Measurements from ENCODE around the gene EFCAB11. TPM values are rescaled to one million over a fixed set of nuclear protein-coding genes. Genes with fewer than 3 reads are reported as not detected.

Gene EFCAB11
- total and polyA plus RNA-seq, 9 of the 15 experiments (the other 6 are each of a cell fraction or from before 2014, with no cell fraction given): 13.4 to 37.9 (median 17.4) TPM

DNA sequence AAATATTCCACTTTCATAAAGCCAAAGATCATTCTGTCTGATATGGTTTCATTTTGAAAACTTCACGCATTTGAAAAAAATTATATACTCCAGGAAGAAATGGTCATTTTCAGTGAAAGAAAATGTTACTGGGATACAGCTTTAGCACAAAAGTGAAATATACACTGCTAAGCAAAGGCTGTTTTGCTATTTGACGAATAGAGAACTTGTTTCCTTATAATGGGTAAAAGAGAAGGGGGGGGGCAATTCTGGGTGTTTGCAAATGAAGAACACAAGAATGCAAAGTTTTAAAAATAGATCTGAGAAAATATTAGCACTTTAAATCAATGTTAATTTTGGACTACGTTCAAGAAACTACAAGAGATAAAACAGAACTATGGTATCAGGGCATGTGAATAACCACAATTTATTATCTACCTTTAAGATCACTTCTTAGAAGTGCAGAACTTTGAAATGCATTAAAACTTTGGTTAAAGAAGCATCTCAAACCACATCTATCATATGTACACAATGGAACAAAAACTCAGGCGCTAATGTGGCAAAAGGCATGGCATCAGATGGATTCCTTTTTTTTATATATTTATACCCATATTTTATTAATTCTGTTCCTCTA, 51.1 kb downstream of the EFCAB11 start (continued):
- TF ChIP-seq, protein P1, sequence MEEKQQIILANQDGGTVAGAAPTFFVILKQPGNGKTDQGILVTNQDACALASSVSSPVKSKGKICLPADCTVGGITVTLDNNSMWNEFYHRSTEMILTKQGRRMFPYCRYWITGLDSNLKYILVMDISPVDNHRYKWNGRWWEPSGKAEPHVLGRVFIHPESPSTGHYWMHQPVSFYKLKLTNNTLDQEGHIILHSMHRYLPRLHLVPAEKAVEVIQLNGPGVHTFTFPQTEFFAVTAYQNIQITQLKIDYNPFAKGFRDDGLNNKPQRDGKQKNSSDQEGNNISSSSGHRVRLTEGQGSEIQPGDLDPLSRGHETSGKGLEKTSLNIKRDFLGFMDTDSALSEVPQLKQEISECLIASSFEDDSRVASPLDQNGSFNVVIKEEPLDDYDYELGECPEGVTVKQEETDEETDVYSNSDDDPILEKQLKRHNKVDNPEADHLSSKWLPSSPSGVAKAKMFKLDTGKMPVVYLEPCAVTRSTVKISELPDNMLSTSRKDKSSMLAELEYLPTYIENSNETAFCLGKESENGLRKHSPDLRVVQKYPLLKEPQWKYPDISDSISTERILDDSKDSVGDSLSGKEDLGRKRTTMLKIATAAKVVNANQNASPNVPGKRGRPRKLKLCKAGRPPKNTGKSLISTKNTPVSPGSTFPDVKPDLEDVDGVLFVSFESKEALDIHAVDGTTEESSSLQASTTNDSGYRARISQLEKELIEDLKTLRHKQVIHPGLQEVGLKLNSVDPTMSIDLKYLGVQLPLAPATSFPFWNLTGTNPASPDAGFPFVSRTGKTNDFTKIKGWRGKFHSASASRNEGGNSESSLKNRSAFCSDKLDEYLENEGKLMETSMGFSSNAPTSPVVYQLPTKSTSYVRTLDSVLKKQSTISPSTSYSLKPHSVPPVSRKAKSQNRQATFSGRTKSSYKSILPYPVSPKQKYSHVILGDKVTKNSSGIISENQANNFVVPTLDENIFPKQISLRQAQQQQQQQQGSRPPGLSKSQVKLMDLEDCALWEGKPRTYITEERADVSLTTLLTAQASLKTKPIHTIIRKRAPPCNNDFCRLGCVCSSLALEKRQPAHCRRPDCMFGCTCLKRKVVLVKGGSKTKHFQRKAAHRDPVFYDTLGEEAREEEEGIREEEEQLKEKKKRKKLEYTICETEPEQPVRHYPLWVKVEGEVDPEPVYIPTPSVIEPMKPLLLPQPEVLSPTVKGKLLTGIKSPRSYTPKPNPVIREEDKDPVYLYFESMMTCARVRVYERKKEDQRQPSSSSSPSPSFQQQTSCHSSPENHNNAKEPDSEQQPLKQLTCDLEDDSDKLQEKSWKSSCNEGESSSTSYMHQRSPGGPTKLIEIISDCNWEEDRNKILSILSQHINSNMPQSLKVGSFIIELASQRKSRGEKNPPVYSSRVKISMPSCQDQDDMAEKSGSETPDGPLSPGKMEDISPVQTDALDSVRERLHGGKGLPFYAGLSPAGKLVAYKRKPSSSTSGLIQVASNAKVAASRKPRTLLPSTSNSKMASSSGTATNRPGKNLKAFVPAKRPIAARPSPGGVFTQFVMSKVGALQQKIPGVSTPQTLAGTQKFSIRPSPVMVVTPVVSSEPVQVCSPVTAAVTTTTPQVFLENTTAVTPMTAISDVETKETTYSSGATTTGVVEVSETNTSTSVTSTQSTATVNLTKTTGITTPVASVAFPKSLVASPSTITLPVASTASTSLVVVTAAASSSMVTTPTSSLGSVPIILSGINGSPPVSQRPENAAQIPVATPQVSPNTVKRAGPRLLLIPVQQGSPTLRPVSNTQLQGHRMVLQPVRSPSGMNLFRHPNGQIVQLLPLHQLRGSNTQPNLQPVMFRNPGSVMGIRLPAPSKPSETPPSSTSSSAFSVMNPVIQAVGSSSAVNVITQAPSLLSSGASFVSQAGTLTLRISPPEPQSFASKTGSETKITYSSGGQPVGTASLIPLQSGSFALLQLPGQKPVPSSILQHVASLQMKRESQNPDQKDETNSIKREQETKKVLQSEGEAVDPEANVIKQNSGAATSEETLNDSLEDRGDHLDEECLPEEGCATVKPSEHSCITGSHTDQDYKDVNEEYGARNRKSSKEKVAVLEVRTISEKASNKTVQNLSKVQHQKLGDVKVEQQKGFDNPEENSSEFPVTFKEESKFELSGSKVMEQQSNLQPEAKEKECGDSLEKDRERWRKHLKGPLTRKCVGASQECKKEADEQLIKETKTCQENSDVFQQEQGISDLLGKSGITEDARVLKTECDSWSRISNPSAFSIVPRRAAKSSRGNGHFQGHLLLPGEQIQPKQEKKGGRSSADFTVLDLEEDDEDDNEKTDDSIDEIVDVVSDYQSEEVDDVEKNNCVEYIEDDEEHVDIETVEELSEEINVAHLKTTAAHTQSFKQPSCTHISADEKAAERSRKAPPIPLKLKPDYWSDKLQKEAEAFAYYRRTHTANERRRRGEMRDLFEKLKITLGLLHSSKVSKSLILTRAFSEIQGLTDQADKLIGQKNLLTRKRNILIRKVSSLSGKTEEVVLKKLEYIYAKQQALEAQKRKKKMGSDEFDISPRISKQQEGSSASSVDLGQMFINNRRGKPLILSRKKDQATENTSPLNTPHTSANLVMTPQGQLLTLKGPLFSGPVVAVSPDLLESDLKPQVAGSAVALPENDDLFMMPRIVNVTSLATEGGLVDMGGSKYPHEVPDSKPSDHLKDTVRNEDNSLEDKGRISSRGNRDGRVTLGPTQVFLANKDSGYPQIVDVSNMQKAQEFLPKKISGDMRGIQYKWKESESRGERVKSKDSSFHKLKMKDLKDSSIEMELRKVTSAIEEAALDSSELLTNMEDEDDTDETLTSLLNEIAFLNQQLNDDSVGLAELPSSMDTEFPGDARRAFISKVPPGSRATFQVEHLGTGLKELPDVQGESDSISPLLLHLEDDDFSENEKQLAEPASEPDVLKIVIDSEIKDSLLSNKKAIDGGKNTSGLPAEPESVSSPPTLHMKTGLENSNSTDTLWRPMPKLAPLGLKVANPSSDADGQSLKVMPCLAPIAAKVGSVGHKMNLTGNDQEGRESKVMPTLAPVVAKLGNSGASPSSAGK (IDR thresholded peaks at IDR 0.05): no peak
